HEK293 (cell line): Measurements from ENCODE around the gene FOXL2NB.

Experiments used
- GLI4 ChIP-seq: fragments of 450-650 bp; formaldehyde crosslinking; IDR thresholded peaks from 2 replicates; pipeline ENCODE4 v1.5.1; 2016; ENCODE audit warnings: missing biosample characterization, missing genetic modification characterization
- HOXA7 ChIP-seq: sonication (generic); formaldehyde crosslinking; IDR thresholded peaks from 2 replicates; pipeline ENCODE4 v1.8.1; 2022; ENCODE audit warnings: missing genetic modification reagents, borderline replicate concordance
- IKZF3 ChIP-seq: fragments of 450-650 bp; IDR thresholded peaks from 2 replicates; pipeline ENCODE4 v1.5.0; 2018; ENCODE audit warnings: missing biosample characterization, mild to moderate bottlenecking, missing genetic modification characterization, moderate library complexity
- KLF16 ChIP-seq: fragments of 450-650 bp; formaldehyde crosslinking; IDR thresholded peaks from 2 replicates; pipeline ENCODE4 v1.5.1; 2017; ENCODE audit warnings: missing biosample characterization, missing genetic modification characterization
- KLF9 ChIP-seq: fragments of 450-650 bp; formaldehyde crosslinking; IDR thresholded peaks from 2 replicates; pipeline ENCODE4 v1.5.1; 2016; ENCODE audit warnings: missing biosample characterization, missing genetic modification characterization, low read depth
- MZF1 ChIP-seq: fragments of 450-650 bp; formaldehyde crosslinking; IDR thresholded peaks from 2 replicates; pipeline ENCODE4 v1.5.1; 2017; ENCODE audit warnings: missing biosample characterization, missing genetic modification characterization, borderline replicate concordance
- PATZ1 ChIP-seq: fragments of 450-650 bp; formaldehyde crosslinking; IDR thresholded peaks from 2 replicates; pipeline ENCODE4 v1.5.1; 2016; ENCODE audit warnings: missing biosample characterization, missing genetic modification characterization
- TCF7L2 ChIP-seq: IDR thresholded peaks from 2 replicates; pipeline ENCODE4 v1.6.1; 2011; ENCODE audit warnings: low read depth, mild to moderate bottlenecking, inconsistent platforms, low read length, moderate library complexity, borderline replicate concordance
- YY1 ChIP-seq: fragments of 450-650 bp; formaldehyde crosslinking; IDR thresholded peaks from 2 replicates; pipeline ENCODE4 v1.5.1; 2018; ENCODE audit warnings: missing biosample characterization, missing genetic modification characterization
- ZBTB1 ChIP-seq: fragments of 450-650 bp; formaldehyde crosslinking; IDR thresholded peaks from 2 replicates; pipeline ENCODE4 v1.5.1; 2016; ENCODE audit warnings: missing biosample characterization, missing genetic modification characterization
- ZBTB7A ChIP-seq: fragments of 450-650 bp; formaldehyde crosslinking; IDR thresholded peaks from 2 replicates; pipeline ENCODE4 v1.5.1; 2016; ENCODE audit warnings: low read depth, missing biosample characterization, missing genetic modification characterization
- ZFP69B ChIP-seq: fragments of 450-650 bp; formaldehyde crosslinking; IDR thresholded peaks from 2 replicates; pipeline ENCODE4 v1.5.1; 2016; ENCODE audit warnings: missing biosample characterization, missing genetic modification characterization
- ZNF114 ChIP-seq: fragments of 450-650 bp; formaldehyde crosslinking; IDR thresholded peaks from 2 replicates; pipeline ENCODE4 v1.5.0; 2017; ENCODE audit warnings: missing biosample characterization, missing genetic modification characterization
- ZNF133 ChIP-seq: fragments of 450-650 bp; formaldehyde crosslinking; IDR thresholded peaks from 2 replicates; pipeline ENCODE4 v1.5.1; 2016; ENCODE audit warnings: missing biosample characterization, missing genetic modification characterization
- ZNF146 ChIP-seq: fragments of 450-650 bp; formaldehyde crosslinking; IDR thresholded peaks from 2 replicates; pipeline ENCODE4 v1.5.1; 2016; ENCODE audit warnings: missing biosample characterization, missing genetic modification characterization
- ZNF202 ChIP-seq: fragments of 450-650 bp; formaldehyde crosslinking; IDR thresholded peaks from 2 replicates; pipeline ENCODE4 v1.5.1; 2016; ENCODE audit warnings: missing biosample characterization, missing genetic modification characterization, borderline replicate concordance
- ZNF223 ChIP-seq: fragments of 450-650 bp; formaldehyde crosslinking; IDR thresholded peaks from 2 replicates; pipeline ENCODE4 v1.5.1; 2016; ENCODE audit warnings: missing biosample characterization, missing genetic modification characterization
- ZNF302 ChIP-seq: fragments of 450-650 bp; formaldehyde crosslinking; IDR thresholded peaks from 2 replicates; pipeline ENCODE4 v1.5.1; 2016; ENCODE audit warnings: missing biosample characterization, missing genetic modification characterization, low read depth
- ZNF311 ChIP-seq: fragments of 450-650 bp; formaldehyde crosslinking; IDR thresholded peaks from 2 replicates; pipeline ENCODE4 v1.5.1; 2017; ENCODE audit warnings: missing biosample characterization, missing genetic modification characterization, borderline replicate concordance
- ZNF324 ChIP-seq: fragments of 450-650 bp; formaldehyde crosslinking; IDR thresholded peaks from 2 replicates; pipeline ENCODE4 v1.5.1; 2016; ENCODE audit warnings: missing biosample characterization, missing genetic modification characterization
- ZNF341 ChIP-seq: fragments of 450-650 bp; formaldehyde crosslinking; IDR thresholded peaks from 2 replicates; pipeline ENCODE4; 2016; ENCODE audit warnings: low read depth, missing biosample characterization, missing genetic modification characterization
- ZNF433 ChIP-seq: fragments of 450-650 bp; formaldehyde crosslinking; IDR thresholded peaks from 2 replicates; pipeline ENCODE4 v1.5.1; 2016; ENCODE audit warnings: missing biosample characterization, missing genetic modification characterization, low read depth
- ZNF473 ChIP-seq: fragments of 450-650 bp; formaldehyde crosslinking; IDR thresholded peaks from 2 replicates; pipeline ENCODE4 v1.5.1; 2017; ENCODE audit warnings: missing biosample characterization, missing genetic modification characterization
- ZNF555 ChIP-seq: fragments of 450-650 bp; formaldehyde crosslinking; conservative IDR thresholded peaks from 2 replicates; pipeline ENCODE4 v1.5.1; 2017; ENCODE audit warnings: missing biosample characterization, mild to moderate bottlenecking, missing genetic modification characterization, inconsistent platforms
- ZNF560 ChIP-seq: fragments of 450-650 bp; formaldehyde crosslinking; IDR thresholded peaks from 2 replicates; pipeline ENCODE4 v1.5.1; 2017; ENCODE audit warnings: missing biosample characterization, missing genetic modification characterization, borderline replicate concordance
- ZNF561 ChIP-seq: fragments of 450-650 bp; IDR thresholded peaks from 2 replicates; pipeline ENCODE4 v1.5.1; 2018; ENCODE audit warnings: missing biosample characterization, missing genetic modification characterization, borderline replicate concordance
- ZNF571 ChIP-seq: fragments of 450-650 bp; formaldehyde crosslinking; IDR thresholded peaks from 2 replicates; pipeline ENCODE4 v1.5.0; 2017; ENCODE audit warnings: missing biosample characterization, missing genetic modification characterization
- ZNF610 ChIP-seq: fragments of 450-650 bp; formaldehyde crosslinking; IDR thresholded peaks from 2 replicates; pipeline ENCODE4 v1.5.1; 2016; ENCODE audit warnings: missing biosample characterization, missing genetic modification characterization, borderline replicate concordance
- ZNF664 ChIP-seq: fragments of 450-650 bp; formaldehyde crosslinking; IDR thresholded peaks from 2 replicates; pipeline ENCODE4 v1.5.1; 2016; ENCODE audit warnings: missing biosample characterization, missing genetic modification characterization
- ZNF791 ChIP-seq: fragments of 450-650 bp; formaldehyde crosslinking; IDR thresholded peaks from 2 replicates; pipeline ENCODE4 v1.5.1; 2016; ENCODE audit warnings: missing biosample characterization, missing genetic modification characterization
- ZNF792 ChIP-seq: fragments of 450-650 bp; formaldehyde crosslinking; IDR thresholded peaks from 2 replicates; pipeline ENCODE4 v1.5.1; 2016; ENCODE audit warnings: missing biosample characterization, missing genetic modification characterization
- ZXDB ChIP-seq: fragments of 450-650 bp; formaldehyde crosslinking; IDR thresholded peaks from 2 replicates; pipeline ENCODE4 v1.5.1; 2016; ENCODE audit warnings: missing biosample characterization, missing genetic modification characterization
- TF ChIP-seq, protein P1 (sequence below): fragments of 450-650 bp; formaldehyde crosslinking; IDR thresholded peaks from 2 replicates; pipeline ENCODE4 v1.5.1; 2016; ENCODE audit warnings: missing biosample characterization, missing genetic modification characterization
- TF ChIP-seq, protein P2 (sequence below): fragments of 450-650 bp; formaldehyde crosslinking; IDR thresholded peaks from 2 replicates; pipeline ENCODE4 v1.5.1; 2017; ENCODE audit warnings: missing biosample characterization, missing genetic modification characterization
- TF ChIP-seq, protein P3 (sequence below): fragments of 450-650 bp; formaldehyde crosslinking; IDR thresholded peaks from 2 replicates; pipeline ENCODE4 v1.5.1; 2016; ENCODE audit warnings: missing biosample characterization, missing genetic modification characterization

The FOXL2NB gene

GRCh38 chr3:138915503-138916498 lies 31.2 kb upstream of the FOXL2NB start (continued):
- no peak for TF ChIP-seq ZNF792
- TF ChIP-seq ZNF555 (tag by site-specific recombination), result no peak
- no peak for TF ChIP-seq ZNF560
- TF ChIP-seq ZNF341 (tag by site-specific recombination), result 0 out of 2 replicates have a peak, but pooled peaks have one; percentile 4
- TF ChIP-seq, protein P1, sequence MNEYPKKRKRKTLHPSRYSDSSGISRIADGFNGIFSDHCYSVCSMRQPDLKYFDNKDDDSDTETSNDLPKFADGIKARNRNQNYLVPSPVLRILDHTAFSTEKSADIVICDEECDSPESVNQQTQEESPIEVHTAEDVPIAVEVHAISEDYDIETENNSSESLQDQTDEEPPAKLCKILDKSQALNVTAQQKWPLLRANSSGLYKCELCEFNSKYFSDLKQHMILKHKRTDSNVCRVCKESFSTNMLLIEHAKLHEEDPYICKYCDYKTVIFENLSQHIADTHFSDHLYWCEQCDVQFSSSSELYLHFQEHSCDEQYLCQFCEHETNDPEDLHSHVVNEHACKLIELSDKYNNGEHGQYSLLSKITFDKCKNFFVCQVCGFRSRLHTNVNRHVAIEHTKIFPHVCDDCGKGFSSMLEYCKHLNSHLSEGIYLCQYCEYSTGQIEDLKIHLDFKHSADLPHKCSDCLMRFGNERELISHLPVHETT (tag by site-specific recombination), result 0 out of 2 replicates have a peak, but pooled peaks have one; percentile 38
- TF ChIP-seq ZNF202 (tag by site-specific recombination), result no peak
- TF ChIP-seq TCF7L2, result no peak
- TF ChIP-seq ZNF561 (tag by site-specific recombination), result 0 out of 2 replicates have a peak, but pooled peaks have one; percentile 23
- TF ChIP-seq ZNF791, result no peak
- TF ChIP-seq ZNF571, result no peak
- TF ChIP-seq ZNF324 (tag by site-specific recombination), result 0 out of 2 replicates have a peak, but pooled peaks have one; percentile 36
- TF ChIP-seq, protein P2, sequence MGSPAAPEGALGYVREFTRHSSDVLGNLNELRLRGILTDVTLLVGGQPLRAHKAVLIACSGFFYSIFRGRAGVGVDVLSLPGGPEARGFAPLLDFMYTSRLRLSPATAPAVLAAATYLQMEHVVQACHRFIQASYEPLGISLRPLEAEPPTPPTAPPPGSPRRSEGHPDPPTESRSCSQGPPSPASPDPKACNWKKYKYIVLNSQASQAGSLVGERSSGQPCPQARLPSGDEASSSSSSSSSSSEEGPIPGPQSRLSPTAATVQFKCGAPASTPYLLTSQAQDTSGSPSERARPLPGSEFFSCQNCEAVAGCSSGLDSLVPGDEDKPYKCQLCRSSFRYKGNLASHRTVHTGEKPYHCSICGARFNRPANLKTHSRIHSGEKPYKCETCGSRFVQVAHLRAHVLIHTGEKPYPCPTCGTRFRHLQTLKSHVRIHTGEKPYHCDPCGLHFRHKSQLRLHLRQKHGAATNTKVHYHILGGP, result no peak
- TF ChIP-seq ZNF664 (tag by site-specific recombination), result no peak
- peak; percentile 81 for TF ChIP-seq IKZF3 (tag by site-specific recombination)
- TF ChIP-seq GLI4 (tag by site-specific recombination), result no peak
- peak; percentile 62; the same call in 1 of the 2 replicates for TF ChIP-seq ZNF610 (tag by site-specific recombination)
- peak; percentile 57; the same call in 1 of the 2 replicates for TF ChIP-seq ZBTB7A (tag by site-specific recombination)
- TF ChIP-seq ZFP69B (tag by site-specific recombination), result no peak
- TF ChIP-seq MZF1 (tag by site-specific recombination), result no peak
- TF ChIP-seq KLF16, result no peak
- no peak for TF ChIP-seq ZNF133 (tag by site-specific recombination)
- TF ChIP-seq ZNF114 (tag by site-specific recombination), result no peak
- TF ChIP-seq ZNF223, result no peak
- peak; percentile 45; the same call in 1 of the 2 replicates for TF ChIP-seq ZBTB1 (tag by site-specific recombination)
- no peak for TF ChIP-seq ZNF146 (tag by site-specific recombination)
- TF ChIP-seq PATZ1 (tag by site-specific recombination), result peak; percentile 89
- TF ChIP-seq ZNF433 (tag by site-specific recombination), result no peak
- no peak for TF ChIP-seq ZNF302 (tag by site-specific recombination)
- peak; percentile 18; the same call in 1 of the 2 replicates for TF ChIP-seq YY1 (tag by site-specific recombination)
- TF ChIP-seq ZNF473 (tag by site-specific recombination), result no peak
- TF ChIP-seq HOXA7 (CRISPR knock-in tag), result no peak
- TF ChIP-seq ZXDB, result peak; percentile 81
- TF ChIP-seq KLF9 (tag by site-specific recombination), result peak; percentile 10; the same call in 1 of the 2 replicates
- TF ChIP-seq ZNF311 (tag by site-specific recombination), result no peak
- TF ChIP-seq, protein P3, sequence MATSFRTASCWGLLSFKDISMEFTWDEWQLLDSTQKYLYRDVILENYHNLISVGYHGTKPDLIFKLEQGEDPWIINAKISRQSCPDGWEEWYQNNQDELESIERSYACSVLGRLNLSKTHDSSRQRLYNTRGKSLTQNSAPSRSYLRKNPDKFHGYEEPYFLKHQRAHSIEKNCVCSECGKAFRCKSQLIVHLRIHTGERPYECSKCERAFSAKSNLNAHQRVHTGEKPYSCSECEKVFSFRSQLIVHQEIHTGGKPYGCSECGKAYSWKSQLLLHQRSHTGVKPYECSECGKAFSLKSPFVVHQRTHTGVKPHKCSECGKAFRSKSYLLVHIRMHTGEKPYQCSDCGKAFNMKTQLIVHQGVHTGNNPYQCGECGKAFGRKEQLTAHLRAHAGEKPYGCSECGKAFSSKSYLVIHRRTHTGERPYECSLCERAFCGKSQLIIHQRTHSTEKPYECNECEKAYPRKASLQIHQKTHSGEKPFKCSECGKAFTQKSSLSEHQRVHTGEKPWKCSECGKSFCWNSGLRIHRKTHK (tag by site-specific recombination), result no peak
